Transverse colon (tissue), 3 donors: ENCODE measurements around the gene DPYD.

Experiments
- EP300 ChIP-seq: sonication (generic); formaldehyde crosslinking; IDR thresholded peaks from one replicate; pipeline ENCODE4 v1.6.1; 2017; ENCODE audit warnings: antibody characterized with exemption, low read depth
- TF ChIP-seq, protein P1 (sequence below), 5 experiments: fragments of 200-600 bp in 3 of 5; fragments of 450-650 bp in 2 of 5; sonication (generic) in 3 of 5; IDR thresholded peaks; 1 replicate in 2 of 5; 2 replicates in 3 of 5; pipeline ENCODE4 v1.5.1; 2016 to 2017; ENCODE audit warnings: antibody characterized with exemption in 5 of 5, inconsistent platforms in 3 of 5, mild to moderate bottlenecking in 2 of 5, moderate library complexity in 1 of 5

DNA sequence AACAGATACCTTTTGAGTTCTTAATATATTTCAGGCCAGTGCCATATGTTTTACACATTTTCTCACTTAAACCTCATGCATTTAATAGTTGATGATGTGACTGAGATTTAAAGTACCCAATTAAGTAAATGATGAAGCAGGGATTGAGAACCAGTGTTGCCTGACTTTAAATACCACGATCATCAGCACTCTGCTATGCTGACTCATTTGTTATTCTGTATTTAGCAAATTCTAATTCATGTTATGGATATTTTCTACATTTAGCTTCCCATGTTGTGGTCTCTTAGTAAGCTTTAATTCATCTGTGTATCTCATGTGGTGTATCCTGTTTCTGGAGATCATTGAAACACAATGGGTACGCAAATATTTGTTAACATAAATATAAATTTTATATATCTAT, 836.3 kb downstream of the DPYD start:
- no peak for TF ChIP-seq EP300
- TF ChIP-seq, protein P1, sequence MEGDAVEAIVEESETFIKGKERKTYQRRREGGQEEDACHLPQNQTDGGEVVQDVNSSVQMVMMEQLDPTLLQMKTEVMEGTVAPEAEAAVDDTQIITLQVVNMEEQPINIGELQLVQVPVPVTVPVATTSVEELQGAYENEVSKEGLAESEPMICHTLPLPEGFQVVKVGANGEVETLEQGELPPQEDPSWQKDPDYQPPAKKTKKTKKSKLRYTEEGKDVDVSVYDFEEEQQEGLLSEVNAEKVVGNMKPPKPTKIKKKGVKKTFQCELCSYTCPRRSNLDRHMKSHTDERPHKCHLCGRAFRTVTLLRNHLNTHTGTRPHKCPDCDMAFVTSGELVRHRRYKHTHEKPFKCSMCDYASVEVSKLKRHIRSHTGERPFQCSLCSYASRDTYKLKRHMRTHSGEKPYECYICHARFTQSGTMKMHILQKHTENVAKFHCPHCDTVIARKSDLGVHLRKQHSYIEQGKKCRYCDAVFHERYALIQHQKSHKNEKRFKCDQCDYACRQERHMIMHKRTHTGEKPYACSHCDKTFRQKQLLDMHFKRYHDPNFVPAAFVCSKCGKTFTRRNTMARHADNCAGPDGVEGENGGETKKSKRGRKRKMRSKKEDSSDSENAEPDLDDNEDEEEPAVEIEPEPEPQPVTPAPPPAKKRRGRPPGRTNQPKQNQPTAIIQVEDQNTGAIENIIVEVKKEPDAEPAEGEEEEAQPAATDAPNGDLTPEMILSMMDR (IDR thresholded peaks at IDR 0.05): no peak
